SK-N-SH treated with all-trans-retinoic acid at 6 μM for 48 hours (cell line): Measurements from ENCODE around the gene ROCK2.

Experiments
- ATAC-seq: fragments of 200-7000 bp; cut with Tn5 transposase; 3 replicates; pipeline ENCODE4 v1.9.1; 2020; ENCODE audit warnings: mild to moderate bottlenecking, moderate library complexity
- ARNTL ChIP-seq: fragments of 450-650 bp; formaldehyde crosslinking; IDR thresholded peaks from 2 replicates; pipeline ENCODE4 v1.5.0; 2020; ENCODE audit warnings: low read depth, mild to moderate bottlenecking, moderate library complexity, borderline replicate concordance
- BACH2 ChIP-seq: fragments of 250-450 bp; sonication (Bioruptor Pico); IDR thresholded peaks from 2 replicates; pipeline ENCODE4 v1.9.0; 2021; ENCODE audit warnings: mild to moderate bottlenecking, borderline replicate concordance
- CREB5 ChIP-seq: fragments of 250-450 bp; sonication (Bioruptor Pico); IDR thresholded peaks from 2 replicates; pipeline ENCODE4 v1.5.1; 2020; ENCODE audit warnings: low read depth, mild to moderate bottlenecking, moderate library complexity
- CSDC2 ChIP-seq: fragments of 250-450 bp; sonication (Bioruptor Pico); IDR thresholded peaks from 2 replicates; pipeline ENCODE4 v1.5.0; 2020; ENCODE audit warnings: mild to moderate bottlenecking, moderate library complexity
- CSRNP3 ChIP-seq: fragments of 250-450 bp; sonication (Bioruptor Pico); IDR thresholded peaks from 2 replicates; pipeline ENCODE4 v1.5.1; 2021; ENCODE audit warnings: mild to moderate bottlenecking, moderate library complexity
- GLIS3 ChIP-seq: fragments of 250-450 bp; sonication (Bioruptor Pico); IDR thresholded peaks from 2 replicates; pipeline ENCODE4 v1.5.0; 2020; ENCODE audit warnings: mild to moderate bottlenecking, moderate library complexity
- ISL1 ChIP-seq: fragments of 250-450 bp; sonication (Bioruptor Pico); IDR thresholded peaks from 2 replicates; pipeline ENCODE4 v2.1.2; 2022; ENCODE audit warnings: mild to moderate bottlenecking, moderate library complexity
- OSR1 ChIP-seq: fragments of 250-450 bp; sonication (Bioruptor Pico); IDR thresholded peaks from 2 replicates; pipeline ENCODE4 v1.8.0; 2022; ENCODE audit warnings: moderate library complexity, mild to moderate bottlenecking, inconsistent platforms
- PPARA ChIP-seq: fragments of 250-450 bp; sonication (Bioruptor Pico); IDR thresholded peaks from 2 replicates; pipeline ENCODE4 v1.5.0; 2020; ENCODE audit warnings: mild to moderate bottlenecking, borderline replicate concordance
- SNAI2 ChIP-seq: fragments of 250-450 bp; sonication (Bioruptor Pico); IDR thresholded peaks from 2 replicates; pipeline ENCODE4 v1.5.0; 2020; ENCODE audit warnings: mild to moderate bottlenecking, moderate library complexity
- TCF4 ChIP-seq: fragments of 250-450 bp; sonication (Bioruptor Pico); IDR thresholded peaks from 2 replicates; pipeline ENCODE4 v1.8.0; 2021; ENCODE audit warnings: mild to moderate bottlenecking, moderate library complexity, borderline replicate concordance
- TOX ChIP-seq: fragments of 250-450 bp; sonication (Bioruptor Pico); IDR thresholded peaks from 2 replicates; pipeline ENCODE4 v1.8.0; 2021; ENCODE audit warnings: mild to moderate bottlenecking, moderate library complexity, borderline replicate concordance
- ZC3H10 ChIP-seq: fragments of 250-450 bp; sonication (Bioruptor Pico); IDR thresholded peaks from 2 replicates; pipeline ENCODE4 v1.5.1; 2021; ENCODE audit warnings: mild to moderate bottlenecking, moderate library complexity
- ZFP3 ChIP-seq: fragments of 250-450 bp; sonication (Bioruptor Pico); IDR thresholded peaks from 2 replicates; pipeline ENCODE4 v1.5.0; 2020; ENCODE audit warnings: mild to moderate bottlenecking, moderate library complexity
- ZFP30 ChIP-seq: fragments of 450-650 bp; formaldehyde crosslinking; IDR thresholded peaks from 2 replicates; pipeline ENCODE4 v1.5.0; 2022; ENCODE audit warnings: mild to moderate bottlenecking, moderate library complexity
- ZNF70 ChIP-seq: fragments of 450-650 bp; formaldehyde crosslinking; IDR thresholded peaks from 2 replicates; pipeline ENCODE4 v1.5.0; 2020; ENCODE audit warnings: mild to moderate bottlenecking, moderate library complexity
- TF ChIP-seq, protein P1 (sequence below): fragments of 250-450 bp; sonication (Bioruptor Pico); IDR thresholded peaks from 2 replicates; pipeline ENCODE4 v1.8.0; 2020; ENCODE audit warnings: mild to moderate bottlenecking, moderate library complexity, borderline replicate concordance
- TF ChIP-seq, protein P2 (sequence below): fragments of 250-450 bp; sonication (Bioruptor Pico); IDR thresholded peaks from 2 replicates; pipeline ENCODE4 v1.8.0; 2021; ENCODE audit warnings: low read depth, mild to moderate bottlenecking, moderate library complexity, borderline replicate concordance
- TF ChIP-seq, protein P3 (sequence below): fragments of 250-450 bp; sonication (Bioruptor Pico); IDR thresholded peaks from 2 replicates; pipeline ENCODE4 v1.5.0; 2020; ENCODE audit warnings: mild to moderate bottlenecking, moderate library complexity

ROCK2 gene

DNA sequence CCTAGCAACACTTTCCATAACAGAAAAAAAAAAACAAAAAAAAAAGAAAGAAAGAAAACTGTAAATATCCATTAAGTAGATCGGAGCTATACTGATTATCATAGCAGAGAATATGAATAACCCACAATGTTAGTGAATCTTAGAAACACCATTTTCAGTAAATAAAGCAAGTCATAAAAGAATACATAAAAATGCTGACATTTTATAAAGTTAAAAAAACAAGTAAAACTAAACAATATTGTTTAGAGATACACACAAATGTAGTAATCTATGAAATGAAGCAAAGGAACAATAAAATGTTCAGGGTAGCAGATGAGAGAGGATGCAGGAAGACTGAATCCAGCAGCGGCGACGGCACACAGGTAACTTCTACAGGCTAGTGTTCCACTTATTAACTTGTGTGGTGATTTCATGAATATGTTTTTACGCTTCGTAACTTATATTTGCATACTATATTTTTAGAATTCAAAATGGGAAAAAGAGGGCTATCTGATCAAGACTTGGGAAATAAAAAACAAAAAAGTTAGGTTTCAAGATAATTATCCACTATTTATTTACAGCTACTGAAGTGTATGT is 4.8 kb downstream of the ROCK2 start:
- ATAC-seq, result no peak
- TF ChIP-seq, protein P1, sequence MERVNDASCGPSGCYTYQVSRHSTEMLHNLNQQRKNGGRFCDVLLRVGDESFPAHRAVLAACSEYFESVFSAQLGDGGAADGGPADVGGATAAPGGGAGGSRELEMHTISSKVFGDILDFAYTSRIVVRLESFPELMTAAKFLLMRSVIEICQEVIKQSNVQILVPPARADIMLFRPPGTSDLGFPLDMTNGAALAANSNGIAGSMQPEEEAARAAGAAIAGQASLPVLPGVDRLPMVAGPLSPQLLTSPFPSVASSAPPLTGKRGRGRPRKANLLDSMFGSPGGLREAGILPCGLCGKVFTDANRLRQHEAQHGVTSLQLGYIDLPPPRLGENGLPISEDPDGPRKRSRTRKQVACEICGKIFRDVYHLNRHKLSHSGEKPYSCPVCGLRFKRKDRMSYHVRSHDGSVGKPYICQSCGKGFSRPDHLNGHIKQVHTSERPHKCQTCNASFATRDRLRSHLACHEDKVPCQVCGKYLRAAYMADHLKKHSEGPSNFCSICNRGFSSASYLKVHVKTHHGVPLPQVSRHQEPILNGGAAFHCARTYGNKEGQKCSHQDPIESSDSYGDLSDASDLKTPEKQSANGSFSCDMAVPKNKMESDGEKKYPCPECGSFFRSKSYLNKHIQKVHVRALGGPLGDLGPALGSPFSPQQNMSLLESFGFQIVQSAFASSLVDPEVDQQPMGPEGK (CRISPR knock-in tag), result no peak
- TF ChIP-seq PPARA (no peak), SNAI2 (CRISPR knock-in tag) (no peak), TCF4 (CRISPR knock-in tag) (no peak)

DNA sequence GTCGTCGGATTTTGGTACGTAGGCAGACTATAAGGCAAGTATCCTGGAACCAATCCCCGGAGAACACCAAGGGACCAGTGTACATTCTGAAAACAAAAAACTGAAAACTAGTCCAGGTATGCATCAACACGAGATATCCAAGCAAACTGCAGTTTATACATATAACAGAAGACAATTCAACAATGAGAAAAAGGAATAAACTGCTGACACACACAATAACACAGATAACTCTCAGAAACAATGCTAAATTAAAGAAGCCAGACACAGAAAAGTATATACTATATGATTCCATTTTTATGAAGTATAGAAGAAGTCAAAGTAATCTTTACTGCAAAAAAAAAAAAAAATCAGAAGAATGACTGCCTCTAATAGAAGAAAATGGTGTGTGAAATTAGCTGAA is 5.9 kb downstream of the ROCK2 start:
- TF ChIP-seq TOX (CRISPR knock-in tag) (no peak), OSR1 (CRISPR knock-in tag) (no peak), ZC3H10 (CRISPR knock-in tag) (no peak), ISL1 (CRISPR knock-in tag) (no peak), ZFP3 (no peak), CSDC2 (CRISPR knock-in tag) (no peak), TCF4 (CRISPR knock-in tag) (no peak), ARNTL (no peak), CREB5 (CRISPR knock-in tag) (no peak), SNAI2 (CRISPR knock-in tag) (no peak)
- TF ChIP-seq, protein P2, sequence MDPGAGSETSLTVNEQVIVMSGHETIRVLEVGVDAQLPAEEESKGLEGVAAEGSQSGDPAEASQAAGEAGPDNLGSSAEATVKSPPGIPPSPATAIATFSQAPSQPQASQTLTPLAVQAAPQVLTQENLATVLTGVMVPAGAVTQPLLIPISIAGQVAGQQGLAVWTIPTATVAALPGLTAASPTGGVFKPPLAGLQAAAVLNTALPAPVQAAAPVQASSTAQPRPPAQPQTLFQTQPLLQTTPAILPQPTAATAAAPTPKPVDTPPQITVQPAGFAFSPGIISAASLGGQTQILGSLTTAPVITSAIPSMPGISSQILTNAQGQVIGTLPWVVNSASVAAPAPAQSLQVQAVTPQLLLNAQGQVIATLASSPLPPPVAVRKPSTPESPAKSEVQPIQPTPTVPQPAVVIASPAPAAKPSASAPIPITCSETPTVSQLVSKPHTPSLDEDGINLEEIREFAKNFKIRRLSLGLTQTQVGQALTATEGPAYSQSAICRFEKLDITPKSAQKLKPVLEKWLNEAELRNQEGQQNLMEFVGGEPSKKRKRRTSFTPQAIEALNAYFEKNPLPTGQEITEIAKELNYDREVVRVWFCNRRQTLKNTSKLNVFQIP (CRISPR knock-in tag), result no peak
- TF ChIP-seq, all 23 proteins: peak for 0

DNA sequence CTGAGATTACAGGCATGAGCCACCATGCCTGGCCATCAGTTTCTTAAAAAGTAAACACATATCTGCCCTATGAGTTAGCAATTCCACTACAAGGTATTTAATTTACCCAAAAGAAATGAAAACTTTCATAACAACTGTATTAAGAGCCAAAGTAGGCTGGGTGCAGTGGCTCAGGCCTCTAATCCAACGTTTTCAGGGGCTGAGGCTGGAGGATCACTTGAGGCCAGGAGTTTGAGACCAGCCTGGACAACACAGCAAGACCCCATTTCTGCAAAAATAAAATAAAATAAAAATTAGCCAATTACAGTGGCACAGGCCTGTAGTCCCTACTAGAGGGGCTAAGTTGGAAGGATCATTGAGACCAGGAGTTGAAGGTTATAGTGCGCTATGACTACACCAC is 6.5 kb downstream of the ROCK2 start:
- no peak for TF ChIP-seq CSRNP3 (CRISPR knock-in tag)
- no peak for TF ChIP-seq SNAI2 (CRISPR knock-in tag)
- no peak for TF ChIP-seq PPARA
- TF ChIP-seq OSR1 (CRISPR knock-in tag), result no peak
- TF ChIP-seq, protein P3, sequence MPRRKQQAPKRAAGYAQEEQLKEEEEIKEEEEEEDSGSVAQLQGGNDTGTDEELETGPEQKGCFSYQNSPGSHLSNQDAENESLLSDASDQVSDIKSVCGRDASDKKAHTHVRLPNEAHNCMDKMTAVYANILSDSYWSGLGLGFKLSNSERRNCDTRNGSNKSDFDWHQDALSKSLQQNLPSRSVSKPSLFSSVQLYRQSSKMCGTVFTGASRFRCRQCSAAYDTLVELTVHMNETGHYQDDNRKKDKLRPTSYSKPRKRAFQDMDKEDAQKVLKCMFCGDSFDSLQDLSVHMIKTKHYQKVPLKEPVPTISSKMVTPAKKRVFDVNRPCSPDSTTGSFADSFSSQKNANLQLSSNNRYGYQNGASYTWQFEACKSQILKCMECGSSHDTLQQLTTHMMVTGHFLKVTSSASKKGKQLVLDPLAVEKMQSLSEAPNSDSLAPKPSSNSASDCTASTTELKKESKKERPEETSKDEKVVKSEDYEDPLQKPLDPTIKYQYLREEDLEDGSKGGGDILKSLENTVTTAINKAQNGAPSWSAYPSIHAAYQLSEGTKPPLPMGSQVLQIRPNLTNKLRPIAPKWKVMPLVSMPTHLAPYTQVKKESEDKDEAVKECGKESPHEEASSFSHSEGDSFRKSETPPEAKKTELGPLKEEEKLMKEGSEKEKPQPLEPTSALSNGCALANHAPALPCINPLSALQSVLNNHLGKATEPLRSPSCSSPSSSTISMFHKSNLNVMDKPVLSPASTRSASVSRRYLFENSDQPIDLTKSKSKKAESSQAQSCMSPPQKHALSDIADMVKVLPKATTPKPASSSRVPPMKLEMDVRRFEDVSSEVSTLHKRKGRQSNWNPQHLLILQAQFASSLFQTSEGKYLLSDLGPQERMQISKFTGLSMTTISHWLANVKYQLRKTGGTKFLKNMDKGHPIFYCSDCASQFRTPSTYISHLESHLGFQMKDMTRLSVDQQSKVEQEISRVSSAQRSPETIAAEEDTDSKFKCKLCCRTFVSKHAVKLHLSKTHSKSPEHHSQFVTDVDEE, result no peak
- no peak for TF ChIP-seq BACH2 (CRISPR knock-in tag)
- TF ChIP-seq ZNF70 (CRISPR knock-in tag), result no peak
- TF ChIP-seq ZC3H10 (CRISPR knock-in tag), result no peak
- no peak for TF ChIP-seq CSDC2 (CRISPR knock-in tag)
- TF ChIP-seq GLIS3 (CRISPR knock-in tag), result no peak
- ATAC-seq, result no peak

More for the DNA sequence above, 5.9 kb downstream of the ROCK2 start:
- ATAC-seq, result no peak

- ATAC-seq, result no peak
- TF ChIP-seq ZFP30 (CRISPR knock-in tag), result no peak
These were observed 8.2 kb downstream of the ROCK2 start for GRCh38 chr2:11336189-11336588.
